ENCODE data around the gene UTS2B. TPM values are rescaled to one million over a fixed set of nuclear protein-coding genes. Genes with fewer than 3 reads are reported as not detected.

The UTS2B gene
- total RNA-seq, 2 experiments from 2014 or later: not detected

- Mint-ChIP-seq H3K4me1 (peaks cover 4% of the 10 kb centered on the region), H3K4me3 (no peak overlapping the region), H3K36me3 (peaks cover 6% of the 10 kb centered on the region), H3K27ac (no peak overlapping the region), H3K9me3 (ENCODE audit: low read depth) (peaks cover 4% of the 10 kb centered on the region), H3K27me3 (no peaks in the 10 kb centered on the region)
- CTCF ChIA-PET: no interaction called here
- ATAC-seq (no peak), DNase-seq (no peak)
These were observed 31.1 kb upstream of the UTS2B start for GRCh38 chr3:191361456-191361855.

- CTCF ChIA-PET: no interaction called here
- Mint-ChIP-seq H3K4me3 (no peak overlapping the region), H3K9me3 (ENCODE audit: low read depth) (peaks cover 4% of the 10 kb centered on the region), H3K27me3 (no peaks in the 10 kb centered on the region), H3K27ac (no peak overlapping the region), H3K36me3 (peaks cover 6% of the 10 kb centered on the region), H3K4me1 (peaks cover 4% of the 10 kb centered on the region)
- no peak for ATAC-seq
- no peak for DNase-seq
These were observed 30.3 kb upstream of the UTS2B start for GRCh38 chr3:191360620-191361019.

GRCh38 chr3:191358929-191359328 lies 28.6 kb upstream of the UTS2B start:
- H3K4me3 Mint-ChIP-seq: no peak overlapping the region
- H3K36me3 Mint-ChIP-seq: peaks cover 4% of the 10 kb centered on the region
- DNase-seq (no peak), ATAC-seq (no peak)
- H3K27me3 Mint-ChIP-seq: no peaks in the 10 kb centered on the region
- no peak overlapping the region for H3K27ac Mint-ChIP-seq
- peaks cover 4% of the 10 kb centered on the region for H3K4me1 Mint-ChIP-seq
- peaks cover 4% of the 10 kb centered on the region for H3K9me3 Mint-ChIP-seq (ENCODE audit: low read depth)
- CTCF ChIA-PET: no interaction called here

- peaks cover 4% of the 10 kb centered on the region for H3K4me1 Mint-ChIP-seq
These were observed 27.6 kb upstream of the UTS2B start for GRCh38 chr3:191357909-191358308.

GRCh38 chr3:191356631-191357439 lies 26.5 kb upstream of the UTS2B start:
- no peak for ATAC-seq
- H3K9me3 Mint-ChIP-seq (ENCODE audit: low read depth): peaks cover 4% of the 10 kb centered on the region
- CTCF ChIA-PET: no interaction called here

More at GRCh38 chr3:191357909-191358308, 27.6 kb upstream of the UTS2B start:
- DNase-seq: no peak
- ATAC-seq: no peak
- Mint-ChIP-seq H3K27ac (no peak overlapping the region), H3K27me3 (no peaks in the 10 kb centered on the region), H3K9me3 (ENCODE audit: low read depth) (peaks cover 4% of the 10 kb centered on the region), H3K4me3 (no peak overlapping the region), H3K36me3 (peaks cover 4% of the 10 kb centered on the region)
- CTCF ChIA-PET: interaction anchor here (0.8 kb wide), 1 partner anchor 9 kb away, joined by 3 read pairs; no protein-coding TSS in a partner anchor

GRCh38 chr3:191355406-191355805 lies 25.1 kb upstream of the UTS2B start:
- Mint-ChIP-seq H3K27ac (no peak overlapping the region), H3K27me3 (no peaks in the 10 kb centered on the region), H3K36me3 (peaks cover 3% of the 10 kb centered on the region), H3K4me3 (no peak overlapping the region), H3K9me3 (ENCODE audit: low read depth) (no peaks in the 10 kb centered on the region), H3K4me1 (peaks cover 4% of the 10 kb centered on the region)
- no peak for ATAC-seq
- CTCF ChIA-PET: no interaction called here
- no peak for DNase-seq

More at GRCh38 chr3:191356631-191357439, 26.5 kb upstream of the UTS2B start:
- H3K4me1 Mint-ChIP-seq: peaks cover 4% of the 10 kb centered on the region
- H3K36me3 Mint-ChIP-seq: peaks cover 4% of the 10 kb centered on the region
- no peak for DNase-seq
- no peak overlapping the region for H3K4me3 Mint-ChIP-seq
- H3K27ac Mint-ChIP-seq: no peak overlapping the region
- H3K27me3 Mint-ChIP-seq: no peaks in the 10 kb centered on the region

- Mint-ChIP-seq H3K27me3 (no peaks in the 10 kb centered on the region), H3K4me3 (no peak overlapping the region), H3K27ac (no peak overlapping the region), H3K4me1 (no peaks in the 10 kb centered on the region), H3K9me3 (ENCODE audit: low read depth) (no peaks in the 10 kb centered on the region), H3K36me3 (no peaks in the 10 kb centered on the region)
- CTCF ChIA-PET: no interaction called here
- ATAC-seq: no peak
- no peak for DNase-seq
These were observed 22.9 kb upstream of the UTS2B start for GRCh38 chr3:191353022-191353777.

GRCh38 chr3:191352014-191352413 lies 21.7 kb upstream of the UTS2B start:
- H3K4me1 Mint-ChIP-seq: no peaks in the 10 kb centered on the region
- H3K4me3 Mint-ChIP-seq: no peak overlapping the region
- no peaks in the 10 kb centered on the region for H3K27me3 Mint-ChIP-seq
- ATAC-seq (no peak), DNase-seq (no peak)
- no peak overlapping the region for H3K27ac Mint-ChIP-seq
- H3K9me3 Mint-ChIP-seq (ENCODE audit: low read depth): no peaks in the 10 kb centered on the region
- H3K36me3 Mint-ChIP-seq: no peaks in the 10 kb centered on the region
- CTCF ChIA-PET: no interaction called here

- Mint-ChIP-seq H3K27me3 (no peaks in the 10 kb centered on the region), H3K27ac (no peak overlapping the region), H3K9me3 (ENCODE audit: low read depth) (no peaks in the 10 kb centered on the region), H3K4me1 (no peaks in the 10 kb centered on the region), H3K36me3 (no peaks in the 10 kb centered on the region), H3K4me3 (no peak overlapping the region)
- ATAC-seq (no peak), DNase-seq (no peak)
- CTCF ChIA-PET: no interaction called here
These were observed 20.2 kb upstream of the UTS2B start for GRCh38 chr3:191350396-191351090.

- Mint-ChIP-seq H3K9me3 (ENCODE audit: low read depth) (no peaks in the 10 kb centered on the region), H3K36me3 (no peaks in the 10 kb centered on the region), H3K4me1 (no peaks in the 10 kb centered on the region), H3K27me3 (no peaks in the 10 kb centered on the region), H3K27ac (no peak overlapping the region), H3K4me3 (no peak overlapping the region)
- no peak for ATAC-seq
- DNase-seq: no peak
- CTCF ChIA-PET: no interaction called here
These were observed 17.8 kb upstream of the UTS2B start for GRCh38 chr3:191348098-191348497.

GRCh38 chr3:191347228-191347627 lies 16.9 kb upstream of the UTS2B start:
- Mint-ChIP-seq H3K36me3 (no peaks in the 10 kb centered on the region), H3K9me3 (ENCODE audit: low read depth) (no peaks in the 10 kb centered on the region), H3K27me3 (no peaks in the 10 kb centered on the region), H3K27ac (no peak overlapping the region), H3K4me1 (no peaks in the 10 kb centered on the region), H3K4me3 (no peak overlapping the region)
- DNase-seq (no peak), ATAC-seq (no peak)
- CTCF ChIA-PET: no interaction called here

GRCh38 chr3:191345334-191345733 lies 15.0 kb upstream of the UTS2B start:
- no peak overlapping the region for H3K27ac Mint-ChIP-seq
- H3K4me1 Mint-ChIP-seq: no peaks in the 10 kb centered on the region
- H3K27me3 Mint-ChIP-seq: no peaks in the 10 kb centered on the region
- no peak for ATAC-seq
- no peak for DNase-seq
- H3K36me3 Mint-ChIP-seq: no peaks in the 10 kb centered on the region
- no peak overlapping the region for H3K4me3 Mint-ChIP-seq
- CTCF ChIA-PET: no interaction called here
- no peaks in the 10 kb centered on the region for H3K9me3 Mint-ChIP-seq (ENCODE audit: low read depth)

GRCh38 chr3:191343913-191344312 lies 13.6 kb upstream of the UTS2B start:
- H3K27me3 Mint-ChIP-seq: no peaks in the 10 kb centered on the region
- no peak for ATAC-seq
- H3K9me3 Mint-ChIP-seq (ENCODE audit: low read depth): no peaks in the 10 kb centered on the region
- CTCF ChIA-PET: no interaction called here
- no peak overlapping the region for H3K27ac Mint-ChIP-seq
- H3K4me1 Mint-ChIP-seq: no peaks in the 10 kb centered on the region
- no peak for DNase-seq
- H3K4me3 Mint-ChIP-seq: no peak overlapping the region
- no peaks in the 10 kb centered on the region for H3K36me3 Mint-ChIP-seq

GRCh38 chr3:191343115-191343514 lies 12.8 kb upstream of the UTS2B start:
- ATAC-seq (no peak), DNase-seq (no peak)
- CTCF ChIA-PET: no interaction called here
- no peaks in the 10 kb centered on the region for H3K27me3 Mint-ChIP-seq
- no peak overlapping the region for H3K4me3 Mint-ChIP-seq
- H3K27ac Mint-ChIP-seq: no peak overlapping the region
- no peaks in the 10 kb centered on the region for H3K9me3 Mint-ChIP-seq (ENCODE audit: low read depth)
- no peaks in the 10 kb centered on the region for H3K4me1 Mint-ChIP-seq
- H3K36me3 Mint-ChIP-seq: no peaks in the 10 kb centered on the region

All from activated CD8-positive, alpha-beta memory T cell treated with anti-CD3 and anti-CD28 coated beads, Interleukin-2, amount 10 ng/mL, durations not matched to agents 7 days and 5 days (primary cell).